CD14-positive monocyte (primary cell): Measurements from ENCODE around the gene CDH3. TPM values are rescaled to one million over a fixed set of nuclear protein-coding genes. Genes with fewer than 3 reads are reported as not detected.

ENCODE experiments used
- DNase-seq, 3 donors: peaks; one replicate each; pipeline ENCODE4 v3.0.0-alpha.2; 2011 to 2022
- H2AFZ ChIP-seq: 2 replicates; pipeline ENCODE4 v1.6.0; 2012; ENCODE audit warnings: mild to moderate bottlenecking, low read depth, low read length, inconsistent platforms; ENCODE audit not compliant: insufficient read depth, poor library complexity, severe bottlenecking
- H3K27ac ChIP-seq, 2 donors: 1 replicate in 1 of 2; 2 replicates in 1 of 2; pipeline ENCODE4 v1.5.1; 2012 to 2013; ENCODE audit warnings: low read length in 2 of 2, control low read depth in 1 of 2, inconsistent platforms in 1 of 2, low read depth in 1 of 2, mild to moderate bottlenecking in 1 of 2
- H3K27me3 ChIP-seq, 2 donors: one replicate each; pipeline versions ENCODE4 v1.6.0 to v1.6.1; 2011 to 2013; ENCODE audit warnings: low read length in 2 of 2; ENCODE audit not compliant: control insufficient read depth in 2 of 2, insufficient read depth in 2 of 2
- H3K36me3 ChIP-seq, 2 donors: replicated peaks in 1 of 2; 1 replicate in 1 of 2; 2 replicates in 1 of 2; pipeline versions ENCODE4 v1.5.1 to v1.6.1; 2012 to 2013; ENCODE audit warnings: low read length in 2 of 2, control low read depth in 1 of 2, inconsistent platforms in 1 of 2, mild to moderate bottlenecking in 1 of 2; ENCODE audit not compliant: insufficient read depth in 2 of 2, control insufficient read depth in 1 of 2
- H3K4me1 ChIP-seq, 2 donors: 1 replicate in 1 of 2; 2 replicates in 1 of 2; pipeline versions ENCODE4 v1.5.1 to v1.6.1; 2012 to 2013; ENCODE audit warnings: low read length in 2 of 2, control low read depth in 1 of 2, inconsistent platforms in 1 of 2, mild to moderate bottlenecking in 1 of 2, moderate library complexity in 1 of 2; ENCODE audit not compliant: insufficient read depth in 2 of 2, control insufficient read depth in 1 of 2
- H3K4me2 ChIP-seq: replicated peaks from 2 replicates; pipeline ENCODE3; 2012; ENCODE audit warnings: low read length, moderate library complexity, mild to moderate bottlenecking; ENCODE audit not compliant: poor library complexity, severe bottlenecking; ENCODE audit errors: extremely low read depth
- H3K4me3 ChIP-seq, 3 experiments: fragments of 200-600 bp in 1 of 3; sonication (generic) in 1 of 3; replicated peaks in 1 of 3; 1 replicate in 2 of 3; 2 replicates in 1 of 3; pipeline ENCODE4 v1.5.1; 2011 to 2013; ENCODE audit warnings: low read length in 3 of 3, mild to moderate bottlenecking in 3 of 3, control low read depth in 2 of 3, low read depth in 2 of 3, inconsistent platforms in 1 of 3, moderate library complexity in 1 of 3
- H3K79me2 ChIP-seq: 2 replicates; pipeline ENCODE4 v1.6.0; 2012; ENCODE audit warnings: mild to moderate bottlenecking, control low read depth, inconsistent platforms, low read length, moderate library complexity; ENCODE audit not compliant: insufficient read depth
- H3K9ac ChIP-seq: 2 replicates; pipeline ENCODE4 v1.6.0; 2017; ENCODE audit warnings: low read length, mild to moderate bottlenecking; ENCODE audit not compliant: insufficient read depth, poor library complexity, severe bottlenecking
- H3K9me3 ChIP-seq, 2 donors: replicated peaks in 1 of 2; 1 replicate in 1 of 2; 2 replicates in 1 of 2; pipeline versions ENCODE4 v1.5.1 to v1.6.1; 2012 to 2013; ENCODE audit warnings: low read length in 2 of 2, control low read depth in 1 of 2; ENCODE audit not compliant: control insufficient read depth in 1 of 2, insufficient read depth in 1 of 2
- H4K20me1 ChIP-seq: 2 replicates; pipeline ENCODE4 v1.6.0; 2012; ENCODE audit warnings: mild to moderate bottlenecking, low read length, control low read depth, moderate library complexity; ENCODE audit not compliant: insufficient read depth
- H3K27ac Mint-ChIP-seq, 7 donors: one replicate each; pipeline ENCODE4 v1.8.0; 2020; ENCODE audit warnings: mild to moderate bottlenecking in 7 of 7, mixed read lengths in 7 of 7, moderate library complexity in 6 of 7, inconsistent platforms in 2 of 7
- H3K27me3 Mint-ChIP-seq, 3 donors: one replicate each; pipeline ENCODE4 v1.8.0; 2021 to 2022; ENCODE audit warnings: low read depth in 3 of 3, mild to moderate bottlenecking in 3 of 3, mixed read lengths in 3 of 3, moderate library complexity in 3 of 3, inconsistent platforms in 1 of 3
- H3K36me3 Mint-ChIP-seq, 2 donors: one replicate each; pipeline ENCODE4 v1.8.0; 2020; ENCODE audit warnings: mixed read lengths in 2 of 2, inconsistent platforms in 1 of 2, mild to moderate bottlenecking in 1 of 2
- H3K4me1 Mint-ChIP-seq: one replicate; pipeline ENCODE4 v1.8.0; 2020; ENCODE audit warnings: mild to moderate bottlenecking, mixed read lengths
- H3K4me3 Mint-ChIP-seq, 2 donors: one replicate each; pipeline ENCODE4 v1.8.0; 2020; ENCODE audit warnings: mild to moderate bottlenecking in 2 of 2, mixed read lengths in 2 of 2, moderate library complexity in 1 of 2
- H3K9me3 Mint-ChIP-seq, 7 donors: one replicate each; pipeline ENCODE4 v1.8.0; 2020 to 2022; ENCODE audit warnings: mixed read lengths in 7 of 7, mild to moderate bottlenecking in 6 of 7, moderate library complexity in 6 of 7, inconsistent platforms in 2 of 7
- WGBS: methylation state at CpG from one replicate; pipeline ENCODE4 v1.1.5; 2013; ENCODE audit warnings: missing lambda C conversion rate; ENCODE audit not compliant: insufficient coverage; 5-methylcytosine and 5-hydroxymethylcytosine counted together
- intact Hi-C, 2 donors: fragments of 100-400 bp; cut with micrococcal nuclease; formaldehyde crosslinking; loops; one replicate each; pipeline versions ENCODE4 v1.15.0 to v1.15.1; 2023
- polyA plus RNA-seq, 3 donors: library from polyadenylated mRNA; depleted of rRNA in 1 of 3; unstranded in 2 of 3; stranded (reverse) in 1 of 3; fragments of 300-500 nt in 2 of 3; fragments of >200 nt in 1 of 3; fragmentation: Illumina TruSeq in 2 of 3; gene quantifications; 1 replicate in 2 of 3; 2 replicates in 1 of 3; pipeline ENCODE4 v1.2.3, GENCODE V29; 2012 to 2021
- TF ChIP-seq, protein P1 (sequence below): fragments of 200-600 bp; IDR thresholded peaks from one replicate; pipeline ENCODE4 v1.8.0; 2022; ENCODE audit warnings: antibody characterized with exemption, mild to moderate bottlenecking

The CDH3 gene
- polyA plus RNA-seq, 3 donors: not detected

GRCh38 chr16:68681038-68681437 lies 35.9 kb downstream of the CDH3 start:
- no CpG with 5 or more reads among the region's 2 CpGs for WGBS
- H4K20me1 ChIP-seq: no peaks in the 10 kb centered on the region
- H3K36me3 Mint-ChIP-seq: no peaks in the 10 kb centered on the region
- no peaks in the 10 kb centered on the region for H3K36me3 ChIP-seq
- H3K4me1 Mint-ChIP-seq: no peaks in the 10 kb centered on the region
- H3K27ac ChIP-seq: no peak overlapping the region
- no peaks in the 10 kb centered on the region for H3K79me2 ChIP-seq
- TF ChIP-seq, protein P1, sequence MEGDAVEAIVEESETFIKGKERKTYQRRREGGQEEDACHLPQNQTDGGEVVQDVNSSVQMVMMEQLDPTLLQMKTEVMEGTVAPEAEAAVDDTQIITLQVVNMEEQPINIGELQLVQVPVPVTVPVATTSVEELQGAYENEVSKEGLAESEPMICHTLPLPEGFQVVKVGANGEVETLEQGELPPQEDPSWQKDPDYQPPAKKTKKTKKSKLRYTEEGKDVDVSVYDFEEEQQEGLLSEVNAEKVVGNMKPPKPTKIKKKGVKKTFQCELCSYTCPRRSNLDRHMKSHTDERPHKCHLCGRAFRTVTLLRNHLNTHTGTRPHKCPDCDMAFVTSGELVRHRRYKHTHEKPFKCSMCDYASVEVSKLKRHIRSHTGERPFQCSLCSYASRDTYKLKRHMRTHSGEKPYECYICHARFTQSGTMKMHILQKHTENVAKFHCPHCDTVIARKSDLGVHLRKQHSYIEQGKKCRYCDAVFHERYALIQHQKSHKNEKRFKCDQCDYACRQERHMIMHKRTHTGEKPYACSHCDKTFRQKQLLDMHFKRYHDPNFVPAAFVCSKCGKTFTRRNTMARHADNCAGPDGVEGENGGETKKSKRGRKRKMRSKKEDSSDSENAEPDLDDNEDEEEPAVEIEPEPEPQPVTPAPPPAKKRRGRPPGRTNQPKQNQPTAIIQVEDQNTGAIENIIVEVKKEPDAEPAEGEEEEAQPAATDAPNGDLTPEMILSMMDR: no peak
- no peaks in the 10 kb centered on the region for H3K27me3 ChIP-seq
- no peak overlapping the region for H3K4me2 ChIP-seq
- no peaks in the 10 kb centered on the region for H3K4me1 ChIP-seq
- no peaks in the 10 kb centered on the region for H3K9me3 ChIP-seq
- peaks cover 0 to 6% (median 2%) of the 10 kb centered on the region in 3 donors for H3K27me3 Mint-ChIP-seq
- peaks cover 0 to 2% (median 0%) of the 10 kb centered on the region in 7 donors for H3K9me3 Mint-ChIP-seq
- H3K9ac ChIP-seq: no peak overlapping the region
- no peak for DNase-seq
- no peak overlapping the region for H3K4me3 ChIP-seq
- H3K27ac Mint-ChIP-seq: no peak overlapping the region
- no peak overlapping the region for H3K4me3 Mint-ChIP-seq
- intact Hi-C loops: no loop called here
- H2AFZ ChIP-seq: no peak overlapping the region

DNA sequence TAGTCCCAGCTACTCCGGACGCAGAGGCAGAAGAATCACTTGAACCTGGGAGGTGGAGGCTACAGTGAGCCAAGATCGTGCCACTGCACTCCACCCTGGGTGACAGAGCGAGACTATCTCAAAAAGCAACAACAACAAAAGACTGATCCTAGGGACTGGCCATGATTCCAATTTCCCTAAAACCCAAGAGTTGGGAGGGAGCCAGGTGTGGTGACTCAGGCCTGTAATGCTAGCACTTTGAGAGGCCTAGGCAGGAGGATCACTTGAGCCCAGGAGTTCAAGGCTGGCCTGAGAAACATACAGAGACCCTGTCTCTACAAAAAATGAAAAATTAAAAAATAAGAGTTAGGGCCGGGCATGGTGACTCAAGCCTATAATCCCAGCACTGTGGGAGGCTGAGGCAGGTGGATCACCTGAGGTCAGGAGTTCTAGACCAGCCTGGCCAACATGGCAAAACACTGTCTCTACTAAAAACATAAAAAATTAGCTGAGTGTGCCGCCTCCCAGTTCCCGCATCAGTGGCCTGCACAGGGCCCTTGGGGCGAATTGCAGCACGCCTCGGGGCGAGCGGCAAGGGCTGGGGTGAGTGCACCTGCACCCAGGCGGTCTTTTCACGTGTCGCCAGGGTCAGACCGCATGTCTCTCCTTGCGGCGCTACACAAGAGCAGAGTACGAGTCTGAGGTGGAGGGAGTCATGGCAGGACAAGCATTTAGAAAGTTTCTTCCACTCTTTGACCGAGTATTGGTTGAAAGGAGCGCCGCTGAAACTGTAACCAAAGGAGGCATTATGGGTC lies 40.8 kb downstream of the CDH3 start:
- Mint-ChIP-seq H3K4me3 (no peak overlapping the region), H3K27me3 (peaks cover 0 to 3% (median 3%) of the 10 kb centered on the region in 3 donors), H3K9me3 (peaks cover 0 to 2% (median 0%) of the 10 kb centered on the region in 7 donors), H3K27ac (no peak overlapping the region), H3K36me3 (no peaks in the 10 kb centered on the region), H3K4me1 (no peaks in the 10 kb centered on the region)
- Histone ChIP-seq H3K4me2 (no peak overlapping the region), H2AFZ (no peak overlapping the region), H4K20me1 (no peaks in the 10 kb centered on the region), H3K4me3 (no peak overlapping the region), H3K4me1 (no peaks in the 10 kb centered on the region), H3K9me3 (no peaks in the 10 kb centered on the region), H3K27ac (no peak overlapping the region), H3K9ac (no peak overlapping the region), H3K36me3 (no peaks in the 10 kb centered on the region), H3K79me2 (no peaks in the 10 kb centered on the region), H3K27me3 (no peaks in the 10 kb centered on the region)
- 95% methylated on average over 17 of the region's 22 CpGs for WGBS
- no peak for DNase-seq
- intact Hi-C loops: no loop called here
- TF ChIP-seq, protein P1: no peak
